GM18508 (cell line): ENCODE results near the gene ARHGAP30.
"Not testable (repeated sequence)": the region's sequence is repeated elsewhere in the genome, so short reads cannot be mapped to it uniquely, and the experiment has no call there.

Experiments
- ATAC-seq: cut with Tn5 transposase; IDR thresholded peaks from one replicate; pipeline ENCODE4 v1.9.1; 2021; ENCODE audit warnings: moderate number of reproducible peaks; ENCODE audit not compliant: insufficient read depth, unreplicated experiment

The ARHGAP30 gene

GRCh38 chr1:161017756-161018630 is 51.7 kb downstream of the ARHGAP30 start:
- ATAC-seq: no peak

GRCh38 chr1:161017181-161017580 is 52.5 kb downstream of the ARHGAP30 start:
- ATAC-seq: not testable (repeated sequence)

- not testable (repeated sequence) for ATAC-seq
Observed at GRCh38 chr1:161016683-161017082, 53.0 kb downstream of the ARHGAP30 start.

GRCh38 chr1:161013488-161014230 is 56.0 kb downstream of the ARHGAP30 start:
- ATAC-seq: no peak

- ATAC-seq: no peak
Observed at GRCh38 chr1:161013131-161013487, 56.6 kb downstream of the ARHGAP30 start.

- no peak for ATAC-seq
Observed at GRCh38 chr1:161012420-161012819, 57.3 kb downstream of the ARHGAP30 start.

GRCh38 chr1:161009602-161010211 is 60.0 kb downstream of the ARHGAP30 start:
- ATAC-seq: no peak

- no peak for ATAC-seq
Observed at GRCh38 chr1:161008869-161009510, 60.7 kb downstream of the ARHGAP30 start.

- no peak for ATAC-seq
Observed at GRCh38 chr1:161007369-161007768, 62.3 kb downstream of the ARHGAP30 start.

GRCh38 chr1:161006563-161006962 is 63.1 kb downstream of the ARHGAP30 start:
- ATAC-seq: no peak

GRCh38 chr1:161001525-161001924 is 68.2 kb downstream of the ARHGAP30 start:
- no peak for ATAC-seq

- no peak for ATAC-seq
Observed at GRCh38 chr1:161000736-161001480, 68.8 kb downstream of the ARHGAP30 start.

- ATAC-seq: no peak
Observed at GRCh38 chr1:160999376-160999775, 70.3 kb downstream of the ARHGAP30 start.

GRCh38 chr1:160997323-160998038 is 72.2 kb downstream of the ARHGAP30 start:
- ATAC-seq: no peak
